NCI-H2196 (cell line): ENCODE results near the gene GABPB1.

ENCODE experiments used
- DNase-seq: peaks from one replicate; lab custom pipeline; 2025; ENCODE audit not compliant: unreplicated experiment; lab: John Stamatoyannopoulos, UW

GABPB1 gene

DNA sequence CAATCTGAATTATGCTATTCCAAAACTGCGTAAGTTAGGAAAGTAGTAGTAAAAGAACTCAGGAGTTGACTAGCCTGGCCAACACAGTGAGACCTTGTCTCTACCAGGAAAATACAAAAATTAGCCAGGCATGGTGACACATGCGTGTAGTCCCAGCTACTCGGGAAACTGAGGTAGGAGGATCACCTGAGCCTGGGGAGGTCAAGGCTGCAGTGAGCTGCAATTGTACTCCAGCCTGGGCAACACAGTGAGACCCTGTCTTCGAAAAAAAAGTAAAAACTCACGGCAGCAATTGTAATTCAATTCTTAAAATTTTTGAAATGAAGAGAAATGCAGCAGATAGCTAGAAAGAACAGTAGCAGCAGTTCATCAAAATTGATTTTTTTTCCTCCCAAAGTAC lies 9.7 kb downstream of the GABPB1 start:
- DNase-seq: no peak

- DNase-seq: no peak
Observed at GRCh38 chr15:50344006-50344464, 11.0 kb downstream of the GABPB1 start.

DNA sequence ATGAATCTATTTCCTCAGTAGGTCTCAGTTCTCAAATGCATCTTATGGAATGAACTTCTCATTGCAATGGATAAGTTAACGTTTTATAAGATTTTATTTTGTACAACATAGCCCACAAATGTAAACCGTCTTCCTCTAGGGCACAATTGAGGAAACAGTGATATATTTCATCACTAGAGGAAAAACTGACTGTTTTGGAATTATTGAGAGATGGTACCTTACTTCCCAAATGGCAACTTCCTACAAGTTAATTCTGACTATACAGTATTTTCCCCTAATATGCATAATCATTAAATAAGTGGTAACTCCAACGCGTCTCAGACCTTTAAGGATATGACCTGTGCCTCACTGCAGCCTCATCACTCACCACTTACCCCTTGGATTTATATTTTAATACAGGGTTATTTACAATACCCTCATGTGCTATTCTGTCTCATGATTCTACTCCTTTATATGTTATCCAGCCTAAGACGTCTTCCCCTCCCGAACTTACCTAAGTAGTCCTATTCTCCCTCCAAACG lies 13.3 kb downstream of the GABPB1 start:
- DNase-seq: no peak

GRCh38 chr15:50340416-50340815 lies 14.6 kb downstream of the GABPB1 start:
- DNase-seq: no peak

- DNase-seq: no peak
Observed at GRCh38 chr15:50339717-50340116, 15.3 kb downstream of the GABPB1 start.

DNA sequence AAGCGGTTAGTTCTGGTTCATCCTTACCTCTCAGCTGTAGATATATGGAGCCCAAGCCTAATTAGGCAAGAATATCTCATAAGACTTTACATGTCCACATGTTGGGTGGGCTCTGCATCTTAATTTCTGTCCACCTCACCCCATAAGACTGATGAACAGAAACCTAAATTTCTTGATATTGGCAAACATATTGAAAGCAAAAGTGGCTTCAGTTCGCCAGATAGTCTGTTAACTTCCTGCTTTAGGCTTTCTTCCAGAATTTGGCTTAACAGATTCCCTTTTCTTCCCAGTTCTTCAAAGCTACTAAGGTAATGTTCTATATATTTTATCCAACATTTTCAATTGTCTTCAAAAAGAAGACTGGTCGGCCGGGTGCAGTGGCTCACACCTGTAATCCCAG lies 19.7 kb downstream of the GABPB1 start:
- no peak for DNase-seq

GRCh38 chr15:50333229-50333628 lies 21.8 kb downstream of the GABPB1 start:
- DNase-seq: no peak

DNA sequence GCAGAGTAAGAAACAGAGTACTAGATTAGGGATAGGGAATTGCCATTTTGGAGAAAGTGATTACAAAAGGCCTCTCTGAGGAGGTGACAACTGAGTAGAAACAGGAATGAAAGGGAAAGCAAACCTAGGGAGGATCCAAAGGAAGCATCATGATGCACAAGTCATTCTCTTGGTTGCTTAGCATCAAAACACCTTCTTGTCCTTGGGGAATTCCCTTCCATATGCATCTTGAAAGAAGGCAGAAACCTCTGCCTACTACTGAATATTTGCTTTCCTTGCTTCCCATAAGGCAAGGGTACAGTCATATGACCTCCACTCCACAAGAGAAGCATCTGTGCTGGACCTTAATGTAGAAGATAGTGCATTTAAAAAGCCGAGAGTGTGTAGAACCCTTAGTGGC lies 24.1 kb downstream of the GABPB1 start:
- no peak for DNase-seq

- no peak for DNase-seq
Observed at GRCh38 chr15:50328116-50328515, 26.9 kb downstream of the GABPB1 start.

- no peak for DNase-seq
Observed at GRCh38 chr15:50321680-50322210, 33.3 kb downstream of the GABPB1 start.

- DNase-seq: no peak
Observed at GRCh38 chr15:50320504-50320903, 34.5 kb downstream of the GABPB1 start.

DNA sequence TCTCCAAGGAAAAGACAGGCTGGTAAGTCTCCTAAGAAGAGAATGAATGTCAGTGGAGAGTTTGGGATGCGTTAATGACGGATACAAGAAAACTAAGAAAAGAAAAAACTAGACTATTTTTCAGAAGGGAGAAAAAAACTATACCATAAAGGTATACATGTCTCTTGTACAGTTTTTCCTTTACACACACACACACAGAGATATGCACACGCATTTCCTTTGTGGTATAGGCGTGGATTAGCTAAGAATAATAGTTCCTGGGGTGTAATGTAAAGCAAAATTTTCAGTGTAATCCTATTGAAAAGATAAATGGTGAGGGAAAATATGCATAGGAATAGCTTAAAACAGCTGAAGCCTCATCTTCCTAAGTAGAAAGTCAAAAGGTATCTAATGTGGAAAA lies 36.3 kb downstream of the GABPB1 start:
- no peak for DNase-seq

DNA sequence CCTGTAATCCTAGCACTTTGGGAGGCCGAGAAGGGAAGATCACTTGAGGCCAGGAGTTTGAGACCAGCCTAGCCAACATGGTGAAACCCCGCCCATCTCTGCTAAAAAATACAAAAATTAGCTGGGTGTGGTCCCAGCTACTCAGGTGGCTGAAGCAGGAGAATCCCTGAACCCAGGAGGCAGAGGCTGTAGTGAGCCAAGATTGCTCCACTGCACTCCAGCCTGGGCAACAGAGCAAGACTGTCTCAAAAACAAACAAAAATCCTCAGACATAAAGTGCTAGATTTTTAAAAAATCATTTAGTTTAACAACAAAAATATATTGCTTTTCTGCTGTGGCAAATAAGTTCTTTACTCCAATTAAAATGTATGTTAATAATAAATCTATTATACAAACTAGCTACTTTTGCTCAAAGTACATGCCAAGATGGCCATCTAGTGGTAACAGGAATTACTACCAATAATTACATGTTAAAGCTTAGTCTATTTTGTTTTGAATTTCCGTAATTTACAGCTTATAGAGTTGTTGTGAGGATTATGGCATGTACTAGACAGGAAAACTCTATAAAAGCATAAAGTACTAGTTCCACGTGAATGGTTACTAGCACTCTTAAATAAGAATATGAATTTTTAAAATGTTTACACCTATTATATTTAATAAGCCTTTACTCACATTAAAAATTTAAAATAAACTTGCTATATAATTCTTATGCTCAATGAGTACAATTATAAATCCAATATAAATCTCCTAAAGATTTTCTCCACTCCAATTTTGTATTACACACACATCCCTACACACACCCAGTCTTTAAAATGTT lies 39.0 kb downstream of the GABPB1 start:
- peak; percentile 6 for DNase-seq

- DNase-seq: no peak
Observed at GRCh38 chr15:50312636-50313035, 42.4 kb downstream of the GABPB1 start.

GRCh38 chr15:50307799-50308198 lies 47.2 kb downstream of the GABPB1 start:
- no peak for DNase-seq

GRCh38 chr15:50304836-50305235 lies 50.2 kb downstream of the GABPB1 start:
- no peak for DNase-seq

DNA sequence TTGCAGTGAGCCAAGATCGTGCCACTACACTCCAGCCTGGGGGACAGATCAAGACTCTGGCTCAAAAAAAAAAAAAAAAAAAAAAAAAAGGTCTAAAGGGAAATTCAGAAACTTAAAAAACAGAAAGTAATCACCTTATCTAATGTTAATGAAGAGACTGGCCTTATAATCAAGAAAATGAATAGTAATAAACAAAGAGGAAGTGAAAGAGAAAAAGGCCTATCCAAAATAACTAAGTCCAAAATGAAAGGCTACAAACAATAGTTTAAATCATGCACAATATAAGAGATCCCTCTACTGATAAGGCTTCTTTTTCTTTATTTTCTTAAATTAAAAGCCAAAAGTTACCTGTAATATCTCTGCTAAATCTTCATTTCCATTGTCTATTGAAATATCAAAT lies 52.4 kb downstream of the GABPB1 start:
- no peak for DNase-seq

DNA sequence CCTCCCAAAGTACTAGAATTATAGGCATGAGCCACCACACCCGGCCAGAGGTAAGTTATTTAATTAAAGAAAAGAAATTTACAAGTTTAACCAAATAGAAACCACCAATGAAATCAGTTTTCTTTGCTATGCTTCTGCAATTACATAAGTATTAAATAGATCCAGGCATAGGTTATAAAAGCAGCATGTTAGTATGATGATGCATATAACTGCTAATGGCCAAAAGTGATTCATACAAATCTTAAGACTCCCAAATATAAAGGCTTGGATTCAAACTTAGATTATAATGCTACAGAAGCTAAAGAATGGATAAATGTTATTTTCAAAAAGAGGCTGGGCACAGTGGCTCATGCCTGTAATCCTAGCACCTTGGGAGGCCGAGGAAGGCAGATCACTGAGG lies 56.7 kb downstream of the GABPB1 start:
- DNase-seq: no peak

DNA sequence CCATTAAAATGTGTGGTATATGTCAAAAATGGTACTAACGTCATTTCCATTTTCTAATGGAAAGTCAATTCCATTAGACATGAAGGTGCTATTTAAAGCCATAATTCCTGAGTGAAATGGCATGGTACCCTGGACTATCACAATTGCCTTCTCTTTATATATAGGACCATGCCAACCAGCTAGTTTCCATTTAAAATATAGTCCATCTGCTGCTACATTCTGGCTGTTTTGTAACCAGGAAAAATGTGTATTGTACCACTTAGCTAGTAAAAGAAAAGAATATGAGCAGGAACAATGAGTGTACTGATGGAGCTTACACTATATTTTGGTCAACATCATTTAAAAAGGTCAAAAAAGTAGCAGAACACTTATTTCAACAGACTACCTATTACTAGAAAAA lies 59.0 kb downstream of the GABPB1 start:
- no peak for DNase-seq

DNA sequence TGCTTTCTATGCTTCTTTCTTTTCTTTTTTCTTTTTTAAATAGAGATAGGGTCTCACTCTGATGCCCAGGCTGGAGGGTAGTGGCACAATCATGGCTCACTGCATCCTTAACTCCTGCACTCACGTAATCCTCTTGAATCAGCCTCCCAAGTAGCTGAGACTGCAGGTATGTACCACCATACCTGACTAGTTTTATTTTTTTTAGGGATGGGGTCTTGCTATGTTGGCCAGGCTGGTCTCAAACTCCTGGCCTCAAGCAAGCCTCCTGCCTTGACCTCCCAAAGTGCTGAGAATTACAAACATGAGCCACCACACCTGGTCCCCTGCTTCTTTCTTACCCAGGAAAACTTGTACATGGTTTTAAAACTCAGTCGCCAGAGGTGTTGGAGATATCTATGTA lies 65.2 kb downstream of the GABPB1 start:
- no peak for DNase-seq

DNA sequence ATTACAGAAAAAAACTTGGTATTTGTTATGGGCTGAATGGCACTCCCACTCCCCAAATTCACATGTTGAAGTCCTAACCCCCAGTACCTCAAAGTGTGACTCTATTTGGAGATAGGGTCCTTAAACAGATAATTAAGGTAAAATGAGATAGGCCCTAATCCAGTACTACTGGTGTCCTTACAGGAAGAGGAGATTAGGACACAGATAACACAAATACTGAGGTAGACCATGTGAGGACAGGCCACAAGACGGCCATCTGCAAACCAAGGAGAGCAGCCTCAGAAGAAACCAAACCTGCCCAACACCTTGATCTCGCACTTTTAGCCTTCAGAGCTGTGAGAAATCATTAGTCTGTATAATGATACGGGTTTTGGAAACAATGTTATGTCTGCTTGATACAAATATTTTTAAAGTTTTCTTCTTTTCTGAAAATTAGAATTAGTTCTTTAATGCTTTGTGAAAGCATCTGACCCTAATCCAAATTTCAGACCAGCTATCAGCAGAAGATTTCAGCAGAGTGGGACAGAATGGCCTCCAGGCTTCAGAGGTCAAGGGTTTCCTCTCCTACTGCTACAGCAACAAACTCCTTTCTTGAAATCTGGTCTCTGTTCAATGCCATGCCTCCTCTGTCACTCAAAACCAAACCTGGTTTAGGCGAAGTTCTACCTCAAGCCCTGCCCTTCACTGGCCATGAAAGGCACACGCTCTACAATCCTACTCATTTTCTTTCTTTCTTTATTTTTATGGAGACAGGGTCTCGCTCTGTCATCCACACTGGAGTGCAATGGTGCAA lies 67.5 kb downstream of the GABPB1 start:
- DNase-seq: no peak

DNA sequence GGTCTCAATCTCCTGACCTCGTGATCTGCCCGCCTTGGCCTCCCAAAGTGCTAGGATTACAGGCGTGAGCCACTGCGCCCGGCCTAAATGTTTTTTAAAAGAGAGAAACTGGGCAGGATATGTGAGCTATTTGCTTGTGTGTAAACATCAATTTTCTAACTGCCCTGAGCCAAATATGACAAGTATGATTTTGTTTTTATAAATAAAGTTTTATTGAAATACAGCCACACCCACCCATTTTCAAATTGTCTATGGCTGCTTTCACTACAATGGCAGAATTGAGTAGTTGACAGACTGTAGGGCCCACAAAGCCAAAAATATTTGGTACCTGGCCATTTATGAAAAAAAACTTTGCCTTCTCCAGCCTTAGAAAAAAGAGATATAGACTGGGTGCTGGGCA lies 73.6 kb downstream of the GABPB1 start:
- DNase-seq: no peak
